ENCODE measurements around the gene PDE9A.
A peak's percentile ranks its signal among the peaks of the same experiment; 100 is the strongest.

The PDE9A gene

GRCh38 chr21:42650441-42651421, 2.7 kb upstream of the PDE9A start:
- no peak for TF ChIP-seq CTCF (IDR thresholded peaks at IDR 0.05; ENCODE audit: unreplicated experiment in 3 of 3)
- Mint-ChIP-seq H3K27me3 (ENCODE audit: low read depth) (peaks cover 3% of the 10 kb centered on the region), H3K36me3 (ENCODE audit: low read depth) (no peaks in the 10 kb centered on the region), H3K9me3 (no peaks in the 10 kb centered on the region), H3K27ac (peak overlapping the region; percentile 8 to 98 (median 85)), H3K4me3 (peak overlapping the region; percentile 0 to 92 (median 0)), H3K4me1 (peaks cover 31% of the 10 kb centered on the region)

- Mint-ChIP-seq H3K4me1 (peaks cover 36% of the 10 kb centered on the region), H3K27ac (peak overlapping the region; percentile 28 to 98 (median 85)), H3K36me3 (ENCODE audit: low read depth) (no peaks in the 10 kb centered on the region), H3K9me3 (no peaks in the 10 kb centered on the region), H3K4me3 (peak overlapping the region; percentile 91 to 94 (median 92)), H3K27me3 (ENCODE audit: low read depth) (no peaks in the 10 kb centered on the region)
- TF ChIP-seq CTCF (IDR thresholded peaks at IDR 0.05; ENCODE audit: unreplicated experiment in 3 of 3): no peak
Measured at GRCh38 chr21:42651515-42652401, 1.7 kb upstream of the PDE9A start.

- Mint-ChIP-seq H3K4me1 (peaks cover 36% of the 10 kb centered on the region), H3K4me3 (peak overlapping the region; percentile 91 to 94 (median 92)), H3K9me3 (no peaks in the 10 kb centered on the region), H3K36me3 (ENCODE audit: low read depth) (no peaks in the 10 kb centered on the region), H3K27me3 (ENCODE audit: low read depth) (no peaks in the 10 kb centered on the region), H3K27ac (peak overlapping the region; percentile 85 to 98 (median 93))
- TF ChIP-seq CTCF (IDR thresholded peaks at IDR 0.05; ENCODE audit: unreplicated experiment in 3 of 3): peak; percentile 22 to 60 (median 42)
Measured at GRCh38 chr21:42652527-42653230, 742 bp upstream of the PDE9A start.

- peak overlapping the region; percentile 46 to 80 (median 56) for H3K27ac Mint-ChIP-seq
- peaks cover 44% of the 10 kb centered on the region for H3K4me1 Mint-ChIP-seq
- H3K9me3 Mint-ChIP-seq: no peaks in the 10 kb centered on the region
- H3K4me3 Mint-ChIP-seq: peak overlapping the region; percentile 75 to 89 (median 85)
- TF ChIP-seq CTCF (IDR thresholded peaks at IDR 0.05; ENCODE audit: unreplicated experiment in 3 of 3): no peak
- no peaks in the 10 kb centered on the region for H3K27me3 Mint-ChIP-seq (ENCODE audit: low read depth)
- H3K36me3 Mint-ChIP-seq (ENCODE audit: low read depth): peaks cover 4% of the 10 kb centered on the region
Measured at GRCh38 chr21:42654179-42654912, 925 bp downstream of the PDE9A start.

All from nephron (organoid).